ENCODE results near the gene C2orf76.
"Not testable (repeated sequence)": the region's sequence is repeated elsewhere in the genome, so short reads cannot be mapped to it uniquely, and the experiment has no call there.

C2orf76 gene

DNA sequence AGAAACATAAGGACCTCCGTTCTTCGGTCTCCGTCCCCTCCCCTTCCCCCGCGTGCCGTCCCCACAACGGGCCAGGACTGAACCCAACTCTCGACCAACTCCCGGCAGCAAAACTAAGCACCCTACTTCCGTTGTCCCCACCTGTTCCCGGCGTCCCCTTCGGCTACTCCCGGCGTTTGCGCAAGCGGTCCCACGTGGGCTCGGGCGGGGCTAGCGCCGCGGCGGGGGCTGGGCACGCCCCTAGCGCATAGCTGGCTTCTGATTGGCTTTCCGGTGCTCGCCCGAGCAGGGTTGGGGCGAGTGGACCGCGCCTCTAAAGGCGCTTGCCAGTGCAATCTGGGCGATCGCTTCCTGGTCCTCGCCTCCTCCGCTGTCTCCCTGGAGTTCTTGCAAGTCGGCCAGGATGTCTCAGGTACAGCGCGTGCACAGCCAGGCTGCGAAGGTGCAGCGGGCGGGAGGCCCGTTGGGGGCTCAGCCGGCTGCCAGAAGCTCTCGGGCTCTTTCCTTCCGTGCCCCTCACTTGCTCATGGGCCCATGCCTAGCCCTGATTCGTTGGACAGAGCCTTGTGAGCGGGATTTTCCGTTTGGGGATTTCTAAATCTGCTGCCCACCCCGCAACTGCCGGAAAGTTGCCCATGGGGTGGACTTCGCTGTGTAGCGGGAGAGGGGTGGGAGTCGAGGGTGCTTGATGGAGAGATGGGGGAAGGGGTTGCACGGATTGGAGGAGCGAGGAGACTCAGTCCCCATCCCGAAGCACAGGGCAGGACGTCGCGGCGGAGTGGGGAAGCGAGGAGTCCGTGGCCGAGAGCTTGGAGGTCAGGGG lies at the start of gene C2orf76, which contains the start of gene DBI:
Gene C2orf76 (minus strand): TSS at position 186 of the 823 bp plus-strand sequence. CDS start 26,875 bp downstream, outside the sequence.
Gene DBI (plus strand): TSS at position 329 of the 823 bp plus-strand sequence. CDS start 75 bp downstream, at position 404.
- Histone ChIP-seq H3K9me3 (ENCODE audit: control insufficient read depth, insufficient read depth, low read length) (no peaks in the 10 kb centered on the region), H3K4me1 (ENCODE audit: control insufficient read depth, insufficient read depth, low read length) (peaks cover 3% of the 10 kb centered on the region), H3K36me3 (ENCODE audit: control insufficient read depth, insufficient read depth, low read length) (peaks cover 22% of the 10 kb centered on the region), H3K4me3 (ENCODE audit: low read depth, low read length) (peak within 1 kb of the TSS; percentile 98), H3K27me3 (ENCODE audit: control insufficient read depth, insufficient read depth, low read length) (no peaks in the 10 kb centered on the region), H3K9ac (ENCODE audit: low read depth, low read length) (peak within 1 kb of the TSS; percentile 89)

DNA sequence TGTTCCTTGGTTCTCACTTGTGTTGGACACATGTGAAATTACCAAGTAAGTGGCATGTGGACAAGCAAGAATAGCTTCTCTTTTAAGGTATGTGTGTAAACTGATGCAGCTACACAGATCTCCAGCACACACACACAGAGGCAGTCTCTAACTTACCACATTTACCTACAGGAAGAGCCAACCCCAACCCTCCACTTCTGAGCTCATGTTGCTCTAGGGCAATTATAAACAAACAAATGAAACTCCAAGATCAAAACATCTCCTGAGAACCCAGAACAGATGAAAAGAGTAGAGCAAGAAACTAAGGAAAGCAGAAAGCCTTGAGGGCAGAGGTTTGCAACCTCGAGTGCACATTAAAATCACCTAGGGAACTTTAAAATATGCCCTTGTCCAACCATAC lies 49.0 kb upstream of the C2orf76 start:
- Histone ChIP-seq H3K36me3 (ENCODE audit: control insufficient read depth, insufficient read depth, low read length) (no peaks in the 10 kb centered on the region), H3K9ac (ENCODE audit: low read depth, low read length) (no peak overlapping the region), H3K4me1 (ENCODE audit: control insufficient read depth, insufficient read depth, low read length) (no peaks in the 10 kb centered on the region)

DNA sequence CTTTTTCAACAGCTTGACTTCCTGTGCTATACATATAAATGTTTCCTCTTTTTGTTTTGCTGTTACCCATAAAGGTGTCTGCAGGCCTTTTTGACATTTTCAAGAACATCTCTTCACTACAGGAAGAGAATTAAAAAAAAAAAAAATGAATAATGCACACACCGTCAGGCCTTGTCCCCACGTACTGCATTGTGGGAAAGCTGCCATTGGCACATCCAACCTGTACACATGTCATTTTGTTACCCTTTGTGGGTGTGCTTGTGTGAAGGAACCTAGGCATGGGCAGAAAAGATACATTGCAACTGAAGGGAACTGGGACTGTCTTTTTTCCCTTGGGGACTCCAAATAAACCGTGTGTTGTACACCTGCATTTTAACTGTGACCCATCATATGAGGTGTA lies 48.3 kb upstream of the C2orf76 start:
- Histone ChIP-seq H3K4me1 (ENCODE audit: control insufficient read depth, insufficient read depth, low read length) (no peaks in the 10 kb centered on the region), H3K36me3 (ENCODE audit: control insufficient read depth, insufficient read depth, low read length) (no peaks in the 10 kb centered on the region), H3K4me3 (ENCODE audit: low read depth, low read length) (no peak overlapping the region)

More for the DNA sequence above, 49.0 kb upstream of the C2orf76 start:
- Histone ChIP-seq H3K27me3 (ENCODE audit: control insufficient read depth, insufficient read depth, low read length) (no peaks in the 10 kb centered on the region), H3K4me3 (ENCODE audit: low read depth, low read length) (no peak overlapping the region), H3K9me3 (ENCODE audit: control insufficient read depth, insufficient read depth, low read length) (peaks cover 1% of the 10 kb centered on the region)

DNA sequence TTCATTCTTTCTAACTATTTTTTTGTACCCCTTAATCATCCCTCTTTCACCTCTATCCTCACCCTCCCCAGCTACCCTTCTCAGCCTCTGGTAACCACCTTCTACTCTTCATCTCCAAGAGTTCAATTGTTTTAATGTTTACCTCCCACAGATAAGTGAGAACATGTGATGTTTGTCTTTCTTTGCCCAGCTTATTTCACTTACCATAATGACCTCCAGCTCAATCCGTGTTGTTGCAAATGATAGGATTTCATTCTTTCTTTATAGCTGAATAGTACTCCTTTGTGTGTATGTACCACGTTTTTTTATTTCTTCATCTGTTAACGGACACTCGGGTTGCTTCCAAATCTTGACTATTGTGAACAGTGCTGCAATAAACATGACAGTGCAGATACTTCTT lies 42.9 kb upstream of the C2orf76 start:
- Histone ChIP-seq H3K4me1 (ENCODE audit: control insufficient read depth, insufficient read depth, low read length) (peaks cover 2% of the 10 kb centered on the region), H3K9me3 (ENCODE audit: control insufficient read depth, insufficient read depth, low read length) (no peaks in the 10 kb centered on the region), H3K36me3 (ENCODE audit: control insufficient read depth, insufficient read depth, low read length) (no peaks in the 10 kb centered on the region), H3K27me3 (ENCODE audit: control insufficient read depth, insufficient read depth, low read length) (no peaks in the 10 kb centered on the region), H3K9ac (ENCODE audit: low read depth, low read length) (no peak overlapping the region), H3K4me3 (ENCODE audit: low read depth, low read length) (no peak overlapping the region)

More for the DNA sequence above, 48.3 kb upstream of the C2orf76 start:
- Histone ChIP-seq H3K9me3 (ENCODE audit: control insufficient read depth, insufficient read depth, low read length) (no peaks in the 10 kb centered on the region), H3K9ac (ENCODE audit: low read depth, low read length) (no peak overlapping the region), H3K27me3 (ENCODE audit: control insufficient read depth, insufficient read depth, low read length) (no peaks in the 10 kb centered on the region)

DNA sequence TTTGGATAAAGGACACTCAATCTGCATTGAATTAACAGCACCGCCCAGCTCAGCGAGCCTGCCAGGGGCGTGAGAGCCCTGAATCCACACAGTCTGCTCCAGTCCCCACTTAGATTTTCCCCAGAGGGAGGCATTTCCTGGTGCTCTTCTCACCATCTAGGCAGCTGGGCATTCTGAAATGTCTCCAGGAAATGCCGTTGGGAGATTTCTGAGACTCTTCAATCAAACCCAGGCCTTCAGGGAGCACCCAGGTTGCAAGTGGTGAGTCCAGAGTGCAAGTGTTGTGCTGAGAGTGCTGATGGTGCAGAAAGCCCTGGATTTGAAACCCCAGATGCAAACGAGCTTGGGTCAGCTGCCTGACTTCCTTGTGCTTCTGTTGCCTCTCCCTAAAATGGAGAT lies 41.6 kb upstream of the C2orf76 start:
- Histone ChIP-seq H3K9ac (ENCODE audit: low read depth, low read length) (no peak overlapping the region), H3K27me3 (ENCODE audit: control insufficient read depth, insufficient read depth, low read length) (no peaks in the 10 kb centered on the region), H3K36me3 (ENCODE audit: control insufficient read depth, insufficient read depth, low read length) (no peaks in the 10 kb centered on the region), H3K9me3 (ENCODE audit: control insufficient read depth, insufficient read depth, low read length) (no peaks in the 10 kb centered on the region), H3K4me3 (ENCODE audit: low read depth, low read length) (no peak overlapping the region), H3K4me1 (ENCODE audit: control insufficient read depth, insufficient read depth, low read length) (peaks cover 2% of the 10 kb centered on the region)

DNA sequence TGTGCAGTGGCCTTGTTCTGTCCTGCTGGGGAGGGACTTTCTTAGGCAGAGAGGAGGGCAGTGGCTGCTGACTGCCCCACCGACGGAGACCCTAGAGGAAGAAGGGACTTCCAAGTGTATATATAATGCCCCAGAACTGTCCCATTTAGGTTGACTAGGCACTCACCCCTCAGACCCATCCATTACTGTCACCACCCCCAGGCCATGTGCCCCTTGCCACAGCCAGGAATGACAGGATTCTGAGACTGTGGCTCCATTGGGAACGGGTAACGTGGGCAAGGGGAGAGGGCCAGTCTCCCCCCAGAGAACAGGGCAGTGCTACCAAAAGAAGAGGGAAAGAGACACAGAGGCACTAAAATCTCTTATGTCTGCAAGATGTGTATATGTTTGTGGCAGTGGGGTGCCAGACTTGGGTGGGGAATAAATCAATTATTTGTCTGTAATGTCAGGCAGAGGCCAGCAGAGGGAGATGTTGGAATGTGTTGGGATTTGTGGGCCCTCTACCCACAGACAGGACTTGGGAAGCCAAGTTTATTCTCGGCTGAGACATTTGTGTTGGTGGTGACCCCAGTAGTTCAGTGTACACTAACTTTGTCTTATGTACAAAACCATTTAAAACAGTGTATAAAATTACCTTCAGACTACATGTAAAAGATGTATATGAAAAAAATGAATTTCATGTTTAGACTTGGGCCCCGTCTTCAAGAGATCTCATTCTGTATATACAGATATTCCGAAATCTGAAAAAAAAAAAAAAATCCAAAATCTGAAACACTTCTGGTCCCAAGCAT lies 41.0 kb upstream of the C2orf76 start:
- no peaks in the 10 kb centered on the region for H3K9me3 ChIP-seq (ENCODE audit: control insufficient read depth, insufficient read depth, low read length)
- no peak overlapping the region for H3K9ac ChIP-seq (ENCODE audit: low read depth, low read length)
- no peaks in the 10 kb centered on the region for H3K27me3 ChIP-seq (ENCODE audit: control insufficient read depth, insufficient read depth, low read length)
- no peaks in the 10 kb centered on the region for H3K36me3 ChIP-seq (ENCODE audit: control insufficient read depth, insufficient read depth, low read length)
- peaks cover 2% of the 10 kb centered on the region for H3K4me1 ChIP-seq (ENCODE audit: control insufficient read depth, insufficient read depth, low read length)
- H3K4me3 ChIP-seq (ENCODE audit: low read depth, low read length) = no peak overlapping the region

DNA sequence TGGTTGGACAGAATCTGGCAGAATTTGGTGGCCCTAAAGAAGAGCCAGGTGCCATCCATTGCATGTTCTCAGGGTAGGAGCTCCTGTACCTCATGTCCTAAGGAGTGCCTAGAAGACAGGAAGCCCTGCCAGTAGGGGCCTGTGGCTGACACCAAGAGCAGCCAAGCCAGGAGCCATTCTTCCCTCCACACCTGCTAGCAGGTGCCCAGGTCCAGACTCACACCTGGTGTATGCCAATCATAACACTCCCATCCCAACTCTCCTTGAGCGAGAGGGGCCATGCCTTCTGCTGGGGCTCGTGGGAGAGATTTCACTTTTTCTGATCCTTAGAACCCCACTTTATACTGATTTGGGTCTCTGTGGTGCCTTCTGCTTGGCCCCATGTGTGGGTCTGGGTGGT lies 38.5 kb upstream of the C2orf76 start:
- Histone ChIP-seq H3K27me3 (ENCODE audit: control insufficient read depth, insufficient read depth, low read length) (no peaks in the 10 kb centered on the region), H3K4me1 (ENCODE audit: control insufficient read depth, insufficient read depth, low read length) (peaks cover 2% of the 10 kb centered on the region), H3K9ac (ENCODE audit: low read depth, low read length) (no peak overlapping the region), H3K9me3 (ENCODE audit: control insufficient read depth, insufficient read depth, low read length) (no peaks in the 10 kb centered on the region), H3K4me3 (ENCODE audit: low read depth, low read length) (no peak overlapping the region), H3K36me3 (ENCODE audit: control insufficient read depth, insufficient read depth, low read length) (no peaks in the 10 kb centered on the region)

DNA sequence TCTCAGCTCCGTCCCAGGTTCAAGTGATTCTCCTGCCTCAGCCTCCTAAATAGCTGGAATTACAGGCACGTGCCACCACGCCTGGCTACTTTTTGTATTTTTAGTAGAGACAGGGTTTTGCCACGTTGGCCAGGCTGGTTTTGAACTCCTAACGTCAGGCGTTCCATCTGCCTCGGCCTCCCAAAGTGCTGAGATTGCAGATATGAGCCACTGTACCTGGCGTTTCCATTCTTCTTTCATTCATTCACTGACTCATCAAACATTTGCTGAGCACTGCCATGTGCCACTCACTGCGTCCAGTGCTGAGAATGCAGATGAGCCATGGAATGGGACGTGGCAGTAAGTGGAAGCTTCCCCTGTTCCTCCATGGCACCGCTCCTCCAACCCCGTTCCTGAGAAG lies 37.0 kb upstream of the C2orf76 start:
- not testable (repeated sequence) for H3K27me3 ChIP-seq (ENCODE audit: control insufficient read depth, insufficient read depth, low read length); H3K4me3 ChIP-seq (ENCODE audit: low read depth, low read length); H3K36me3 ChIP-seq (ENCODE audit: control insufficient read depth, insufficient read depth, low read length); H3K4me1 ChIP-seq (ENCODE audit: control insufficient read depth, insufficient read depth, low read length); H3K9ac ChIP-seq (ENCODE audit: low read depth, low read length); H3K9me3 ChIP-seq (ENCODE audit: control insufficient read depth, insufficient read depth, low read length)

DNA sequence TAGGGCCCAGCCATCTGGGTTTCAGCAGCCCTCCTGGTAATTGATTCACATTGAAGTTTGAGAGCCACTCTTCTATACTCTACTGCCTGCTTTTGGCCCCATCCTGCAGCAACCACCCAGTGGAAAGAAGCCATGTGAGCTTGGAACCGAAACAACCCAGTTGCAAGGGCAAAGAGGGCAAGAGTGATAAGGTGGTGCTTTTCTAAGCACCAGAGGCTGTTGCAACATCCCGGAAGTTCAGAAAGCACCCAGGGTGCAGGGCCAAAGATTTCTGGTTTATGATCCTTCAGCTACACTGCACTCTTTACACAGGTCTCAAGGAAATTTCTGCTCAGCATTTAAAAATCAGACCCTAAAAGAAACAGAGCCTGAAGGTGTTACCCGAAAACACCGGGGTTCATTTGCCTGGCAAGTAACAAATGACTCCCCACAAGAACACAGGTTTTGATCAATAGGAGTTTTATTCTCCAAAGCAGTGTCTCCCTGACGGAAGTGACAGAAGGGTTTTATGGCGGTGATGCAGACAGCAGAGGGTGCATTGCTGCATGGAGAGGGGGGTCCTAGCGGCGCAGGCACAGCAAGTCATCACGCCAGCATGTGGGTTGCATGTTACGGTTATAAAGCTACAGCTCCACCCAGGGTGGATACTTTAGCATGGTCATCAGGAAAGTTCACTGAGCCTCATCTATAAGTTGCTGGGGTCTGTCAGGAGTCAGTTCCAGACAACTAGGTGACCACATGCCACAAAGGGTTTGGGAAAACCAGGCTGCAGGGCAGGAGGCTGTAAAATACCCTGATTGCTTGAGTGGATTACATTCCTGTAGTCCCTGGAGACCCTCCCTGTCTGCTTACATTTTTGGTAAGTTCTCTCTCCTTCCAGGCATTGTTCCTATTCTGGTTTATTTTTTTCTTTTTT lies 36.3 kb upstream of the C2orf76 start:
- no peaks in the 10 kb centered on the region for H3K9me3 ChIP-seq (ENCODE audit: control insufficient read depth, insufficient read depth, low read length)
- no peaks in the 10 kb centered on the region for H3K27me3 ChIP-seq (ENCODE audit: control insufficient read depth, insufficient read depth, low read length)
- peaks cover 3% of the 10 kb centered on the region for H3K4me1 ChIP-seq (ENCODE audit: control insufficient read depth, insufficient read depth, low read length)
- no peak overlapping the region for H3K9ac ChIP-seq (ENCODE audit: low read depth, low read length)
- no peaks in the 10 kb centered on the region for H3K36me3 ChIP-seq (ENCODE audit: control insufficient read depth, insufficient read depth, low read length)
- no peak overlapping the region for H3K4me3 ChIP-seq (ENCODE audit: low read depth, low read length)

DNA sequence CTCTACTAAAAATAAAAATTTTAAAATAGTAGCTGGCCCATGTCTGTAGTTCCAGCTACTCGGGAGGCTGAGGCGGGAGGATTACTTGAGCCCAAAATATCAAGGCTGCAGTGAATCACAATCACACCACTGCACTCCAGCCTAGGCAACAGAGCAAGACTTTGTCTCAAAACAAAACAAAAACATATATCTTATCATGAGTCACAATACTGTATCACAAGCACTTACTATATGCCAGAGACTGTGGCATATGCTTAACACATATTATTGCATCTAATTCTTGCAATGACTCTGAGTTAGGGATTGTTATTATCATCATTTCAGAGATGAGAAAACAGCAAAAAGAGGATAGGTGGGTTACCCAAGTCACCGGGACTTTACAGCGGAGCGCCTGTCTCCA lies 35.5 kb upstream of the C2orf76 start:
- Histone ChIP-seq H3K36me3 (ENCODE audit: control insufficient read depth, insufficient read depth, low read length) (no peaks in the 10 kb centered on the region), H3K4me3 (ENCODE audit: low read depth, low read length) (no peak overlapping the region), H3K9ac (ENCODE audit: low read depth, low read length) (no peak overlapping the region), H3K27me3 (ENCODE audit: control insufficient read depth, insufficient read depth, low read length) (no peaks in the 10 kb centered on the region), H3K9me3 (ENCODE audit: control insufficient read depth, insufficient read depth, low read length) (no peaks in the 10 kb centered on the region), H3K4me1 (ENCODE audit: control insufficient read depth, insufficient read depth, low read length) (peaks cover 3% of the 10 kb centered on the region)

DNA sequence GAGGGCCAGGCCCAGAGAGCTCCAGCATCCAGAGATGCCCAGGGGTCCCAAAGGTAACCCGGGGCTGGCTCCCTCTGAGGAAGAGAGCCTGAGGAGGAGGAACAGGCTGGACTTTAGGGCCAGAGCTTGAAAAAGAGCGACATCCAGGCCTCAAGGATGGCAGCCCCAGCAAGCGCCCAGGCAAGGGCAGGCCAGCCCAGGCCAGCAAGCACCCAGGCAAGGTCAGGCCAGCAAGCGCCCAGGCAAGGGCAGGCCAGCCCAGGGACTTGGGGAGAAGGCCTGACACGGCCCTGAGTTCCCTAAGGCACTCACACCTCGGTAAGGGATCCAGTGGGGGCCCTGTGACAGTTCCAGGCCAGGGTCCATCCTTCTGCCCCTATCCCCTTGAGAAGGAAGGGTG lies 30.6 kb upstream of the C2orf76 start:
- Histone ChIP-seq H3K9me3 (ENCODE audit: control insufficient read depth, insufficient read depth, low read length) (no peaks in the 10 kb centered on the region), H3K27me3 (ENCODE audit: control insufficient read depth, insufficient read depth, low read length) (no peaks in the 10 kb centered on the region), H3K9ac (ENCODE audit: low read depth, low read length) (no peak overlapping the region), H3K4me3 (ENCODE audit: low read depth, low read length) (no peak overlapping the region), H3K36me3 (ENCODE audit: control insufficient read depth, insufficient read depth, low read length) (no peaks in the 10 kb centered on the region), H3K4me1 (ENCODE audit: control insufficient read depth, insufficient read depth, low read length) (peaks cover 3% of the 10 kb centered on the region)
